NCI-H748 (cell line): Measurements from ENCODE around the gene FBXW7.

Experiments
- DNase-seq: peaks from one replicate; lab custom pipeline; 2025; ENCODE audit not compliant: unreplicated experiment; lab: John Stamatoyannopoulos, UW

The FBXW7 gene

GRCh38 chr4:152344001-152344400 lies 191.9 kb downstream of the FBXW7 start:
- no peak for DNase-seq

GRCh38 chr4:152342293-152342692 lies 193.6 kb downstream of the FBXW7 start:
- DNase-seq, result no peak

- DNase-seq, result no peak
These were observed 195.1 kb downstream of the FBXW7 start for GRCh38 chr4:152340818-152341217.

- DNase-seq, result no peak
These were observed 196.3 kb downstream of the FBXW7 start for GRCh38 chr4:152339576-152339975.

- DNase-seq, result no peak
These were observed 201.0 kb downstream of the FBXW7 start for GRCh38 chr4:152334931-152335330.

GRCh38 chr4:152331042-152331441 lies 204.8 kb downstream of the FBXW7 start:
- DNase-seq, result no peak

- no peak for DNase-seq
These were observed 207.3 kb downstream of the FBXW7 start for GRCh38 chr4:152328582-152328981.

GRCh38 chr4:152327606-152328453 lies 208.1 kb downstream of the FBXW7 start:
- no peak for DNase-seq

GRCh38 chr4:152325831-152326230 lies 210.1 kb downstream of the FBXW7 start:
- DNase-seq, result no peak

- DNase-seq, result no peak
These were observed 212.7 kb downstream of the FBXW7 start for GRCh38 chr4:152323221-152323620.

GRCh38 chr4:152322656-152323055 lies 213.2 kb downstream of the FBXW7 start:
- no peak for DNase-seq

GRCh38 chr4:152321923-152322322 lies 214.0 kb downstream of the FBXW7 start:
- no peak for DNase-seq

GRCh38 chr4:152321398-152321797 lies 214.5 kb downstream of the FBXW7 start:
- no peak for DNase-seq

GRCh38 chr4:152316969-152317368 lies 218.9 kb downstream of the FBXW7 start:
- DNase-seq, result no peak

GRCh38 chr4:152310257-152310656 lies 225.6 kb downstream of the FBXW7 start:
- DNase-seq, result peak; percentile 27

- peak; percentile 92 for DNase-seq
These were observed 226.5 kb downstream of the FBXW7 start for GRCh38 chr4:152309418-152309817.

GRCh38 chr4:152308951-152309350 lies 226.9 kb downstream of the FBXW7 start:
- DNase-seq, result peak; percentile 96

- DNase-seq, result peak; percentile 94
These were observed 228.2 kb downstream of the FBXW7 start for GRCh38 chr4:152307669-152308068.

- no peak for DNase-seq
These were observed 229.4 kb downstream of the FBXW7 start for GRCh38 chr4:152306541-152306940.

- DNase-seq, result peak; percentile 40
These were observed 231.7 kb downstream of the FBXW7 start for GRCh38 chr4:152304220-152304619.

GRCh38 chr4:152301381-152301780 lies 234.5 kb downstream of the FBXW7 start:
- no peak for DNase-seq

GRCh38 chr4:152299553-152299952 lies 236.3 kb downstream of the FBXW7 start:
- DNase-seq, result no peak

- DNase-seq, result no peak
These were observed 239.5 kb downstream of the FBXW7 start for GRCh38 chr4:152296386-152296785.
